ENCODE results near the gene ITGAX.
"Not testable (repeated sequence)": the region's sequence is repeated elsewhere in the genome, so short reads cannot be mapped to it uniquely, and the experiment has no call there.

GRCh38 chr16:31338166-31338685, 16.8 kb upstream of the ITGAX start:
- TF ChIP-seq CTCF, POLR2A (IDR thresholded peaks at IDR 0.05): not testable (repeated sequence)
